K562 (cell line): ENCODE measurements around the gene GNAT1. TPM values are rescaled to one million over a fixed set of nuclear protein-coding genes. Genes with fewer than 3 reads are reported as not detected.

Source experiments
- E2F8 ChIP-seq: fragments of 450-650 bp; IDR thresholded peaks from 2 replicates; pipeline ENCODE4 v1.7.1; 2018; ENCODE audit warnings: mild to moderate bottlenecking, low read depth; ENCODE audit not compliant: partially characterized antibody
- EGR1 ChIP-seq: fragments of 450-650 bp; conservative IDR thresholded peaks from 2 replicates; pipeline ENCODE4 v1.6.1; 2017; ENCODE audit warnings: mild to moderate bottlenecking
- ESRRA ChIP-seq: fragments of 450-650 bp; IDR thresholded peaks from 2 replicates; pipeline ENCODE4 v1.6.1; 2014; ENCODE audit warnings: low read depth, mild to moderate bottlenecking, moderate library complexity, borderline replicate concordance
- JUND ChIP-seq, 2 experiments: IDR thresholded peaks; 2 replicates in 1 of 2; 3 replicates in 1 of 2; pipeline ENCODE4 v1.6.1; 2011; ENCODE audit warnings: borderline replicate concordance in 2 of 2, low read depth in 2 of 2, low read length in 2 of 2, improper control_type of control experiment in 1 of 2, missing biosample characterization in 1 of 2, missing genetic modification characterization in 1 of 2, missing genetic modification reagents in 1 of 2
- MBD2 ChIP-seq: sonication (generic); IDR thresholded peaks from 2 replicates; pipeline ENCODE4 v1.6.1; 2016; ENCODE audit warnings: low read depth, borderline replicate concordance
- RBM25 ChIP-seq: fragments of 200-400 bp; formaldehyde crosslinking; IDR thresholded peaks from 2 replicates; pipeline ENCODE4 v1.6.1; 2018; ENCODE audit warnings: low read length, low read depth, moderate library complexity; ENCODE audit not compliant: severe bottlenecking
- U2AF2 ChIP-seq: fragments of 200-400 bp; formaldehyde crosslinking; optimal IDR thresholded peaks from 2 replicates; pipeline ENCODE3; 2017; ENCODE audit warnings: low read depth, mild to moderate bottlenecking, low read length
- ZKSCAN3 ChIP-seq: fragments of 250-450 bp; sonication (Bioruptor Pico); IDR thresholded peaks from 2 replicates; pipeline ENCODE4 v1.4.0; 2020
- ZNF592 ChIP-seq: fragments of 450-650 bp; IDR thresholded peaks from 2 replicates; pipeline ENCODE4 v1.6.1; 2017; ENCODE audit warnings: antibody characterized with exemption, mild to moderate bottlenecking
- polyA plus RNA-seq, 8 experiments: library from polyadenylated mRNA; depleted of rRNA in 4 of 8; stranded (reverse) in 5 of 8; unstranded in 3 of 8; fragments of >200 nt; fragmentation: Nextera tagmentation in 2 of 8; fragmentation: Illumina TruSeq in 1 of 8; extraction: Ambion mirVana in 2 of 8; extraction: Trizol in 1 of 8; gene quantifications; 2 replicates each; pipeline versions ENCODE4 v1.2.1 to v1.2.3, GENCODE V29; 2011 to 2014; ENCODE audit warnings: inconsistent platforms in 1 of 8, missing spikeins in 1 of 8
- total RNA-seq, 7 experiments: library from RNA; depleted of rRNA in 6 of 7; stranded (reverse); fragments of >200 nt in 6 of 7; fragmentation: Illumina TruSeq in 2 of 7; extraction: Trizol in 2 of 7; gene quantifications; 2 replicates each; pipeline versions ENCODE4 v1.2.1 to v1.2.3, GENCODE V29; 2011 to 2021; ENCODE audit warnings: low replicate concordance in 1 of 7

The GNAT1 gene
- total and polyA plus RNA-seq, 9 of the 15 experiments (the other 6 are each of a cell fraction or from before 2014, with no cell fraction given) = not detected

- TF ChIP-seq ZNF592 (no peak), E2F8 (no peak), EGR1 (peak; percentile 35; the same call in 1 of the 2 replicates), ZKSCAN3 (CRISPR knock-in tag) (no peak), U2AF2 (no peak), JUND (IDR thresholded peaks at IDR 0.05; ENCODE audit: borderline replicate concordance, low read depth, low read length) (no peak), JUND (tag; IDR thresholded peaks at IDR 0.05; ENCODE audit: borderline replicate concordance, low read depth, low read length) (no peak), RBM25 (no peak), MBD2 (no peak), ESRRA (0 out of 2 replicates have a peak, but pooled peaks have one; percentile 11)
- TF ChIP-seq, all 486 proteins: peak for 2
Observed at GRCh38 chr3:50173685-50174516, 17.5 kb upstream of the GNAT1 start (continued).
